22Rv1 (cell line): Measurements from ENCODE around the gene CYS1.

Experiments used
- ZFX ChIP-seq: fragments of 450-650 bp; IDR thresholded peaks from 2 replicates; pipeline ENCODE4 v1.6.1; 2017; ENCODE audit warnings: antibody characterized with exemption, borderline replicate concordance
- TF ChIP-seq, protein P1 (sequence below): fragments of 450-650 bp; IDR thresholded peaks from 2 replicates; pipeline ENCODE4 v1.5.1; 2017; ENCODE audit warnings: mild to moderate bottlenecking

DNA sequence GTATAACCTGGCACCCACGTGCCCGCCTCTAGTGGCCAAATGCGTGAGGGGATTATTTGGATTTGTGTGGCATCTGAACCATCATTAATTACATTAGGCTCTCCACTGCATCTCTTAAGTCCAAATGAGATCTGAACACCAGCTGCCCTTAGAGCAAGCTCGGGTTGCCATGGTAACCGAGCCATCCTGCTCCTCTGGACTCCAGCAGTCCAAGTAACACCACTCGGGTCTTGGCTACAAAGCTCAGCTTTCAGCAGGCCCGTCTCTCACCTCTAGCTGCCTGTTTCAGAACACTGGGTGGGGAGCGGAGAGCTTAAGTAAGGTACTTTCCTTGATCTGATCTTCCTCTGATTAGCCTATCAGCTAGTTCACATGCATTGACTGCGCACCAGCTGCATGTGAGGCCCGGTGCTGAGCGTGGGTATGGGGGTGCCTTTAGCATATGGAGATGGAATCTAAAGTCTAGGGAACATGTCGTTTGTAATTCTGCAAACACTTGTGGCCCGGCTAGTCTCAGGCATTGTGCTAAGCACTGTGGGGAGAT is 14.1 kb upstream of the CYS1 start:
- TF ChIP-seq, protein P1, sequence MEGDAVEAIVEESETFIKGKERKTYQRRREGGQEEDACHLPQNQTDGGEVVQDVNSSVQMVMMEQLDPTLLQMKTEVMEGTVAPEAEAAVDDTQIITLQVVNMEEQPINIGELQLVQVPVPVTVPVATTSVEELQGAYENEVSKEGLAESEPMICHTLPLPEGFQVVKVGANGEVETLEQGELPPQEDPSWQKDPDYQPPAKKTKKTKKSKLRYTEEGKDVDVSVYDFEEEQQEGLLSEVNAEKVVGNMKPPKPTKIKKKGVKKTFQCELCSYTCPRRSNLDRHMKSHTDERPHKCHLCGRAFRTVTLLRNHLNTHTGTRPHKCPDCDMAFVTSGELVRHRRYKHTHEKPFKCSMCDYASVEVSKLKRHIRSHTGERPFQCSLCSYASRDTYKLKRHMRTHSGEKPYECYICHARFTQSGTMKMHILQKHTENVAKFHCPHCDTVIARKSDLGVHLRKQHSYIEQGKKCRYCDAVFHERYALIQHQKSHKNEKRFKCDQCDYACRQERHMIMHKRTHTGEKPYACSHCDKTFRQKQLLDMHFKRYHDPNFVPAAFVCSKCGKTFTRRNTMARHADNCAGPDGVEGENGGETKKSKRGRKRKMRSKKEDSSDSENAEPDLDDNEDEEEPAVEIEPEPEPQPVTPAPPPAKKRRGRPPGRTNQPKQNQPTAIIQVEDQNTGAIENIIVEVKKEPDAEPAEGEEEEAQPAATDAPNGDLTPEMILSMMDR = no peak
- TF ChIP-seq ZFX = no peak
